Erythroblast (primary cell): ENCODE data around the gene KRT33B.
"Not testable (repeated sequence)": the region's sequence is repeated elsewhere in the genome, so short reads cannot be mapped to it uniquely, and the experiment has no call there.

ENCODE experiments used
- GATA1 ChIP-seq: IDR thresholded peaks from 2 replicates; pipeline ENCODE4 v1.6.1; 2011; ENCODE audit warnings: low read depth, mild to moderate bottlenecking, control low read depth, low read length, moderate library complexity
- POLR2A ChIP-seq: IDR thresholded peaks from 2 replicates; pipeline ENCODE4 v1.6.1; 2011; ENCODE audit warnings: mild to moderate bottlenecking, low read length

DNA sequence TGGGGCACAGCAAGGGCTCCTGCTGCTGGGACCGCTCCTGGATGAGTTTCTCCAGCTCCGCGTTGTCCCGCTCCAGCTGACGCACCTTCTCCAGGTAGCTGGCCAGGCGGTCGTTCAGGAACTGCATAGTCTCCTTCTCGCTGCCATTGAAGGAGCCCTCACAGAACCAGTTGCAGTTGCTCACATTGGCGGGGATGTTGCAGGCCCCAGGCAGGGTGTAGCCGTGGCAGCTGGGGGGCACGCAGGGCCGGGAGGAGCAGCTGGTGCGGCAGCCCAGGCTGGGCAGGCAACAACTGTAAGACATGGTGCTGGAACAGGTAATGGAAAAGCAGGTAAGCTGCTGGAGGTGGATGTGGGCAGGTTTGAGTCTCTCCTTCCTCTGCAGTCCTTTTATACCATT, 12.3 kb upstream of the KRT33B start, which contains the start of gene KRT34:
- TF ChIP-seq POLR2A, GATA1: not testable (repeated sequence)
